Spleen (tissue), 11 donors: ENCODE results near the gene ZMPSTE24. TPM values are rescaled to one million over a fixed set of nuclear protein-coding genes. Genes with fewer than 3 reads are reported as not detected.

Source experiments
- DNase-seq: peaks from one replicate; pipeline ENCODE4 v3.0.0-alpha.2; 2020
- H3K27ac ChIP-seq, 8 donors: fragments of 200-600 bp; sonication (generic) in 7 of 8; 1 replicate in 4 of 8; 2 replicates in 4 of 8; pipeline versions ENCODE4 v1.5.0 to v1.8.0; 2016 to 2021; ENCODE audit warnings: inconsistent platforms in 4 of 8, mild to moderate bottlenecking in 4 of 8, moderate library complexity in 1 of 8
- H3K27me3 ChIP-seq, 7 donors: fragments of 200-600 bp; sonication (generic) in 6 of 7; replicated peaks in 1 of 7; 1 replicate in 4 of 7; 2 replicates in 3 of 7; pipeline versions ENCODE4 v1.5.0 to v1.8.0; 2016 to 2021; ENCODE audit warnings: inconsistent platforms in 3 of 7, mild to moderate bottlenecking in 1 of 7
- H3K36me3 ChIP-seq, 6 donors: fragments of 200-600 bp; sonication (generic) in 5 of 6; 1 replicate in 4 of 6; 2 replicates in 2 of 6; pipeline versions ENCODE4 v1.5.0 to v1.8.0; 2016 to 2021; ENCODE audit warnings: inconsistent platforms in 2 of 6
- H3K4me1 ChIP-seq, 6 donors: fragments of 200-600 bp; sonication (generic) in 5 of 6; 1 replicate in 3 of 6; 2 replicates in 3 of 6; pipeline versions ENCODE4 v1.5.0 to v1.8.0; 2016 to 2021; ENCODE audit warnings: inconsistent platforms in 3 of 6
- H3K4me3 ChIP-seq, 8 donors: fragments of 200-600 bp; sonication (generic) in 7 of 8; 1 replicate in 4 of 8; 2 replicates in 4 of 8; pipeline versions ENCODE4 v1.5.0 to v1.8.0; 2016 to 2021; ENCODE audit warnings: inconsistent platforms in 4 of 8, mild to moderate bottlenecking in 4 of 8, moderate library complexity in 2 of 8
- H3K9me3 ChIP-seq, 8 donors: fragments of 200-600 bp; sonication (generic) in 7 of 8; 1 replicate in 4 of 8; 2 replicates in 4 of 8; pipeline versions ENCODE4 v1.5.0 to v1.8.0; 2016 to 2021; ENCODE audit warnings: inconsistent platforms in 4 of 8
- POLR2A ChIP-seq, 3 donors: fragments of 450-650 bp; IDR thresholded peaks; one replicate each; pipeline ENCODE4 v1.5.1; 2017; ENCODE audit warnings: antibody characterized with exemption in 3 of 3, mild to moderate bottlenecking in 1 of 3
- POLR2AphosphoS5 ChIP-seq, 3 donors: sonication (generic); formaldehyde crosslinking; IDR thresholded peaks; one replicate each; pipeline ENCODE4 v1.5.1; 2017; ENCODE audit warnings: antibody characterized with exemption in 3 of 3
- WGBS, 5 donors: extraction: QIAGEN DNeasy Blood & Tissue Kit in 3 of 5; methylation state at CpG; one replicate each; pipeline versions ENCODE4 v1.1.5 to v1.1.7; 2013 to 2018; 5-methylcytosine and 5-hydroxymethylcytosine counted together
- intact Hi-C: fragments of 100-400 bp; cut with DNase I; formaldehyde crosslinking; loops from one replicate; pipeline ENCODE4 v1.15.0; 2023; ENCODE audit warnings: low total_unique reads
- polyA plus RNA-seq, 3 donors: library from polyadenylated mRNA; stranded (reverse); fragments of 200-250 nt; gene quantifications; one replicate each; pipeline ENCODE4 v1.2.1, GENCODE V29; 2013
- total RNA-seq, 7 donors: library from RNA; depleted of rRNA in 3 of 7; stranded (reverse); fragments of >200 nt in 3 of 7; fragmentation: NEBNext Ultra II Directional in 4 of 7; extraction: Animal tissue kit (Norgen Biotek cat#: 25700) in 4 of 7; gene quantifications; one replicate each; pipeline versions ENCODE4 v1.1.0 to v1.2.1, GENCODE V29; 2016 to 2021
- TF ChIP-seq, protein P1 (sequence below), 11 experiments: fragments of 200-600 bp in 7 of 11; fragments of 450-650 bp in 4 of 11; sonication (generic) in 4 of 11; IDR thresholded peaks in 8 of 11; conservative IDR thresholded peaks in 3 of 11; 1 replicate in 7 of 11; 2 replicates in 4 of 11; pipeline versions ENCODE4 v1.4.0 to v1.8.0; 2016 to 2021; ENCODE audit warnings: antibody characterized with exemption in 11 of 11, inconsistent platforms in 4 of 11, mild to moderate bottlenecking in 1 of 11
- donor health status: healthy with polysubstance abuse.
- donor health status: DM: no; HTN: no; CAD: no; lungs with moderate emphysema.
- donor health status: DM: no; HTN: no; CAD: no.
- donor health status: Bipolar disorder and iron deficiency.
- donor health status: healthy.
- donor health status: DM: no; HTN: no; CAD: no.
- donor health status: DM: yes; HTN: yes; CAD: no.

ZMPSTE24 gene
- total and polyA plus RNA-seq, 10 donors: 7.9 to 33.3 (median 23.9) TPM

DNA sequence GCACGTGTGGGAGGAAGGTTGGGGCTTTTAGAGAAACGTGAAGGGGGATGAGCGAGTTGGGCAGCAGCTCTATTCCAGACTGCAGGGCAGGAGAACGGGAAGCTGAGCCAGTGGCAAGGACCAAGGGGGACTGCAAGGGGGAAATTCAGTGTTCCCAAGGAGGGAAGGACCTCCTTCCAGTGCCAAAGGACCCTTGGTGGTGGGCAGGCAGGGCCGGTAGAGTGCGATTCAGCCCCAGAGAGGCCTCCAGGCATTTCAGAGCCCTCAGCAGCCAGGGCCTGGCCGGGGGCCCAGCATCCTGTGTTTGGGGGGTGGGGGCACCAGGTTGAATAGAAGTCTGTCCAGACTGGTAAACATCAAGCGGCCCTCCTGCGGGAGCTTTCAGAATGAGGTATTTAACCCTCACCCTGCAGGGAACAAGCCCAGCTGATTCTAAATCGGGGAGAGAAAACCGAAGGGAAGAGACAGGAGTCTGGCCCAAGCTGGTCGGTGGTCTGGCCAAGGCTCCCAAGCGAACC is 56.7 kb downstream of the ZMPSTE24 start:
- no peaks in the 10 kb centered on the region for H3K36me3 ChIP-seq
- peak overlapping the region in 3 of 8 donors; percentile 63 to 70 (median 69) for H3K27ac ChIP-seq
- peaks cover 30 to 62% (median 60%) of the 10 kb centered on the region in 6 donors for H3K4me1 ChIP-seq
- DNase-seq: peak; percentile 75
- H3K4me3 ChIP-seq: peak overlapping the region in 6 of 8 donors; percentile 42 to 82 (median 53)
- peaks cover 0 to 39% (median 24%) of the 10 kb centered on the region in 7 donors for H3K27me3 ChIP-seq
- intact Hi-C loops: no loop called here
- TF ChIP-seq, protein P1, sequence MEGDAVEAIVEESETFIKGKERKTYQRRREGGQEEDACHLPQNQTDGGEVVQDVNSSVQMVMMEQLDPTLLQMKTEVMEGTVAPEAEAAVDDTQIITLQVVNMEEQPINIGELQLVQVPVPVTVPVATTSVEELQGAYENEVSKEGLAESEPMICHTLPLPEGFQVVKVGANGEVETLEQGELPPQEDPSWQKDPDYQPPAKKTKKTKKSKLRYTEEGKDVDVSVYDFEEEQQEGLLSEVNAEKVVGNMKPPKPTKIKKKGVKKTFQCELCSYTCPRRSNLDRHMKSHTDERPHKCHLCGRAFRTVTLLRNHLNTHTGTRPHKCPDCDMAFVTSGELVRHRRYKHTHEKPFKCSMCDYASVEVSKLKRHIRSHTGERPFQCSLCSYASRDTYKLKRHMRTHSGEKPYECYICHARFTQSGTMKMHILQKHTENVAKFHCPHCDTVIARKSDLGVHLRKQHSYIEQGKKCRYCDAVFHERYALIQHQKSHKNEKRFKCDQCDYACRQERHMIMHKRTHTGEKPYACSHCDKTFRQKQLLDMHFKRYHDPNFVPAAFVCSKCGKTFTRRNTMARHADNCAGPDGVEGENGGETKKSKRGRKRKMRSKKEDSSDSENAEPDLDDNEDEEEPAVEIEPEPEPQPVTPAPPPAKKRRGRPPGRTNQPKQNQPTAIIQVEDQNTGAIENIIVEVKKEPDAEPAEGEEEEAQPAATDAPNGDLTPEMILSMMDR (IDR thresholded peaks at IDR 0.05 in 8 of 11, conservative IDR thresholded peaks at IDR 0.05 in 3 of 11): no peak
- TF ChIP-seq POLR2AphosphoS5 (IDR thresholded peaks at IDR 0.05) (no peak), POLR2A (IDR thresholded peaks at IDR 0.05) (no peak)
- H3K9me3 ChIP-seq: no peaks in the 10 kb centered on the region
- WGBS, 5 donors: 49 to 59% (median 53%) methylated on average over 13 of the region's 13 CpGs

GRCh38 chr1:40315239-40315794 is 57.3 kb downstream of the ZMPSTE24 start:
- TF ChIP-seq POLR2AphosphoS5 (IDR thresholded peaks at IDR 0.05) (peak; percentile 70 to 86 (median 74)), POLR2A (IDR thresholded peaks at IDR 0.05) (no peak)
- TF ChIP-seq, protein P1 (IDR thresholded peaks at IDR 0.05 in 8 of 11, conservative IDR thresholded peaks at IDR 0.05 in 3 of 11): peak; percentile 92 to 99 (median 98)
- Histone ChIP-seq H3K4me1 (peaks cover 30 to 62% (median 60%) of the 10 kb centered on the region in 6 donors), H3K9me3 (no peaks in the 10 kb centered on the region), H3K27me3 (peaks cover 0 to 45% (median 24%) of the 10 kb centered on the region in 7 donors), H3K4me3 (peak overlapping the region; percentile 39 to 82 (median 52)), H3K36me3 (no peaks in the 10 kb centered on the region), H3K27ac (peak overlapping the region in 3 of 8 donors; percentile 63 to 70 (median 69))
- peak; percentile 96 for DNase-seq
- WGBS, 5 donors: 1 to 3% (median 2%) methylated on average over 23 to 42 of the region's 42 CpGs
- intact Hi-C loops: no loop called here

GRCh38 chr1:40315795-40316594 is 58.0 kb downstream of the ZMPSTE24 start:
- Histone ChIP-seq H3K27ac (peak overlapping the region in 4 of 8 donors; percentile 20 to 70 (median 66)), H3K9me3 (no peaks in the 10 kb centered on the region), H3K4me3 (peak overlapping the region; percentile 39 to 82 (median 52)), H3K27me3 (peaks cover 0 to 45% (median 24%) of the 10 kb centered on the region in 7 donors), H3K36me3 (no peaks in the 10 kb centered on the region), H3K4me1 (peaks cover 30 to 62% (median 60%) of the 10 kb centered on the region in 6 donors)
- intact Hi-C loops: no loop called here
- no peak for TF ChIP-seq POLR2A (IDR thresholded peaks at IDR 0.05)
- 0 to 5% (median 4%) methylated on average over 3 to 41 of the region's 41 CpGs for WGBS, 5 donors
- DNase-seq: peak; percentile 84

GRCh38 chr1:40316595-40317393 is 58.8 kb downstream of the ZMPSTE24 start, which contains the start of gene COL9A2:
Gene COL9A2, minus strand, starts transcription at chr1:40317286. Its CDS starts 89 bp downstream, at chr1:40317197.
- 1 to 3% (median 2%) methylated on average over 21 to 84 of the region's 84 CpGs for WGBS, 5 donors
- peak within 1 kb of the TSS in 4 of 8 donors; percentile 20 to 70 (median 66) for H3K27ac ChIP-seq
- intact Hi-C loops: no loop called here
- H3K36me3 ChIP-seq: no peaks in the 10 kb centered on the region
- peaks cover 0 to 45% (median 24%) of the 10 kb centered on the region in 7 donors for H3K27me3 ChIP-seq
- DNase-seq: peak; percentile 93
- TF ChIP-seq POLR2A (IDR thresholded peaks at IDR 0.05) (no peak), POLR2AphosphoS5 (IDR thresholded peaks at IDR 0.05) (peak; percentile 60 to 77 (median 70))
- TF ChIP-seq, protein P1 (IDR thresholded peaks at IDR 0.05 in 8 of 11, conservative IDR thresholded peaks at IDR 0.05 in 3 of 11): peak in 3 of 11 experiments; percentile 17 to 26 (median 18)
- H3K4me3 ChIP-seq: peak within 1 kb of the TSS; percentile 39 to 82 (median 52)
- peaks cover 29 to 60% (median 59%) of the 10 kb centered on the region in 6 donors for H3K4me1 ChIP-seq
- no peaks in the 10 kb centered on the region for H3K9me3 ChIP-seq
